Stimulated activated CD8-positive, alpha-beta memory T cell treated with anti-CD3 and anti-CD28 coated beads, Interleukin-4, amount 100 ng/mL, for 4 hours (primary cell): ENCODE measurements around the gene NLGN4X.

Experiments
- DNase-seq, 2 donors: peaks; one replicate each; pipeline ENCODE4 v3.0.0-alpha.2; 2020; ENCODE audit warnings: low read depth in 2 of 2, low spot score in 1 of 2

NLGN4X gene

GRCh38 chrX:5876984-5877596 is 351.6 kb downstream of the NLGN4X start:
- no peak for DNase-seq

- no peak for DNase-seq
Observed at GRCh38 chrX:5870238-5870637, 358.4 kb downstream of the NLGN4X start.

- no peak for DNase-seq
Observed at GRCh38 chrX:5869786-5870185, 358.9 kb downstream of the NLGN4X start.

GRCh38 chrX:5867778-5868177 is 360.9 kb downstream of the NLGN4X start:
- no peak for DNase-seq

- DNase-seq: no peak
Observed at GRCh38 chrX:5857232-5857631, 371.4 kb downstream of the NLGN4X start.

GRCh38 chrX:5852941-5853340 is 375.7 kb downstream of the NLGN4X start:
- no peak for DNase-seq

GRCh38 chrX:5842601-5843000 is 386.1 kb downstream of the NLGN4X start:
- no peak for DNase-seq
